Panc1 (cell line): ENCODE measurements around the gene CELF2. TPM values are rescaled to one million over a fixed set of nuclear protein-coding genes. Genes with fewer than 3 reads are reported as not detected.

Experiments
- ATAC-seq: fragments of 200-7000 bp; cut with Tn5 transposase; 2 replicates; pipeline ENCODE4 v1.9.1; 2020; ENCODE audit warnings: mild to moderate bottlenecking, moderate library complexity
- BruUV-seq: library from RNA; stranded (reverse); fragments of 400-500 nt; replicated peaks from 2 replicates; lab custom pipeline; 2021; lab: Mats Ljungman, UMichigan
- CTCF ChIA-PET: fragments of 300-600 bp; sonication (Branson Sonifier 250); formaldehyde crosslinking; loops from one replicate; lab custom pipeline; 2022; ENCODE audit warnings: antibody characterized with exemption; lab: Charles Lee
- POLR2A ChIA-PET: fragments of 300-600 bp; sonication (Branson Sonifier 250); formaldehyde crosslinking; loops from one replicate; lab custom pipeline; 2022; ENCODE audit warnings: antibody characterized with exemption; lab: Charles Lee
- DNase-seq: peaks from one replicate; pipeline ENCODE4 v3.0.0-alpha.2; 2010; ENCODE audit warnings: low read depth, low spot score
- H3K27ac ChIP-seq: 2 replicates; pipeline ENCODE4 v1.5.1; 2011; ENCODE audit warnings: mild to moderate bottlenecking, low read length, inconsistent platforms
- H3K27me3 ChIP-seq: fragments of 200-500 bp; sonication (Bioruptor generic); 2 replicates; pipeline ENCODE4 v1.6.0; 2014; ENCODE audit warnings: low read length, inconsistent platforms; ENCODE audit not compliant: control insufficient read depth, insufficient read depth
- H3K36me3 ChIP-seq: fragments of 200-500 bp; sonication (Bioruptor generic); 2 replicates; pipeline ENCODE4 v1.5.1; 2014; ENCODE audit warnings: inconsistent platforms, mild to moderate bottlenecking, low read length, moderate library complexity; ENCODE audit not compliant: control insufficient read depth, insufficient read depth
- H3K4me1 ChIP-seq: 2 replicates; pipeline ENCODE4 v1.5.1; 2011; ENCODE audit warnings: inconsistent platforms, mild to moderate bottlenecking, low read length, moderate library complexity; ENCODE audit not compliant: control insufficient read depth, insufficient read depth
- H3K4me3 ChIP-seq, 2 experiments: 2 replicates each; pipeline ENCODE4 v1.5.1; 2011 to 2012; ENCODE audit warnings: low read depth in 2 of 2, low read length in 2 of 2, mild to moderate bottlenecking in 2 of 2, inconsistent platforms in 1 of 2, moderate library complexity in 1 of 2
- H3K9me3 ChIP-seq: fragments of 200-500 bp; sonication (Bioruptor generic); 2 replicates; pipeline ENCODE4 v1.5.1; 2014; ENCODE audit warnings: low read depth, mild to moderate bottlenecking, inconsistent platforms, low read length, moderate library complexity; ENCODE audit not compliant: control insufficient read depth, insufficient read depth
- CTCF ChIP-seq: fragments of 450-650 bp; IDR thresholded peaks from 2 replicates; pipeline ENCODE4 v1.5.1; 2017; ENCODE audit warnings: mild to moderate bottlenecking
- POLR2AphosphoS5 ChIP-seq: IDR thresholded peaks from 2 replicates; pipeline ENCODE4 v1.6.1; 2012; ENCODE audit warnings: mild to moderate bottlenecking, low read depth, low read length, moderate library complexity
- REST ChIP-seq, 2 experiments: IDR thresholded peaks; 2 replicates each; pipeline ENCODE4 v1.6.1; 2011 to 2012; ENCODE audit warnings: low read depth in 2 of 2, control low read depth in 1 of 2, low read length in 1 of 2, mild to moderate bottlenecking in 1 of 2, moderate library complexity in 1 of 2; ENCODE audit not compliant: insufficient read depth in 1 of 2
- SIN3A ChIP-seq: IDR thresholded peaks from 2 replicates; pipeline ENCODE4 v1.6.1; 2012; ENCODE audit warnings: low read depth, mild to moderate bottlenecking, low read length, moderate library complexity, borderline replicate concordance; ENCODE audit not compliant: insufficient read depth
- TCF7L2 ChIP-seq: IDR thresholded peaks from 2 replicates; pipeline ENCODE4 v1.6.1; 2011; ENCODE audit warnings: mild to moderate bottlenecking, low read depth, low read length, inconsistent platforms
- in situ Hi-C: cut with HindIII; loops from 2 replicates; pipeline ENCODE4 v1.10.0; 2016; ENCODE audit warnings: low sequenced_read_pairs, low pct_unique_long_range_greater_than_20kb
- intact Hi-C: fragments of 100-400 bp; cut with micrococcal nuclease; formaldehyde crosslinking; loops from one replicate; pipeline ENCODE4 v1.10.0; 2022; ENCODE audit not compliant: unreplicated experiment
- total RNA-seq: library from RNA; stranded (reverse); gene quantifications from one replicate; pipeline ENCODE4 v1.2.1, GENCODE V29; 2021; ENCODE audit not compliant: unreplicated experiment

CELF2 gene
- total RNA-seq, 1 experiment from 2014 or later = 0.44 TPM

GRCh38 chr10:11161096-11161495, 143.4 kb downstream of the CELF2 start:
- no peak for TF ChIP-seq REST (IDR thresholded peaks at IDR 0.05; ENCODE audit: insufficient read depth in 1 of 2, low read depth in 2 of 2, low read length in 1 of 2)
- no peak for TF ChIP-seq TCF7L2
- no peak for TF ChIP-seq SIN3A
- TF ChIP-seq CTCF = no peak
- no peak for TF ChIP-seq POLR2AphosphoS5
- no peak overlapping the region for H3K4me3 ChIP-seq
- ChIA-PET CTCF (no interaction called here), POLR2A (no interaction called here)
- no peaks in the 10 kb centered on the region for H3K9me3 ChIP-seq
- H3K4me1 ChIP-seq = no peaks in the 10 kb centered on the region
- in situ Hi-C loops (no loop called here), intact Hi-C loops (no loop called here)
- H3K27me3 ChIP-seq = peaks cover 2% of the 10 kb centered on the region; the same call in 1 of the 2 replicates
- DNase-seq (no peak), ATAC-seq (no peak)
- H3K27ac ChIP-seq = no peak overlapping the region
- H3K36me3 ChIP-seq = no peaks in the 10 kb centered on the region
- BruUV-seq = no TSS peak

GRCh38 chr10:11161910-11162309, 144.2 kb downstream of the CELF2 start:
- Histone ChIP-seq H3K27ac (no peak overlapping the region), H3K27me3 (peaks cover 2% of the 10 kb centered on the region; the same call in 1 of the 2 replicates), H3K36me3 (no peaks in the 10 kb centered on the region), H3K4me3 (no peak overlapping the region), H3K9me3 (no peaks in the 10 kb centered on the region), H3K4me1 (no peaks in the 10 kb centered on the region)
- no peak for DNase-seq
- in situ Hi-C loops (no loop called here), intact Hi-C loops (no loop called here)
- no TSS peak for BruUV-seq
- ChIA-PET CTCF (no interaction called here), POLR2A (no interaction called here)
- TF ChIP-seq REST (IDR thresholded peaks at IDR 0.05; ENCODE audit: insufficient read depth in 1 of 2, low read depth in 2 of 2, low read length in 1 of 2) (no peak), POLR2AphosphoS5 (no peak), CTCF (no peak), SIN3A (no peak), TCF7L2 (no peak)
- no peak for ATAC-seq
